GM12878 (cell line): ENCODE data around the gene TEF. TPM values are rescaled to one million over a fixed set of nuclear protein-coding genes. Genes with fewer than 3 reads are reported as not detected.

ENCODE experiments used
- ATAC-seq: fragments of 200-7000 bp; cut with Tn5 transposase; 3 replicates; pipeline ENCODE4 v1.9.1; 2020; ENCODE audit warnings: mild to moderate bottlenecking, moderate library complexity
- BruUV-seq: library from RNA; stranded (reverse); fragments of 400-500 nt; replicated peaks from 2 replicates; lab custom pipeline; 2021; lab: Mats Ljungman, UMichigan
- CTCF ChIA-PET: fragments of 300-600 bp; sonication (Branson Sonifier 250); formaldehyde crosslinking; extraction: SDS; loops from one replicate; lab custom pipeline; 2021; ENCODE audit warnings: inconsistent platforms; lab: Yijun Ruan, JAX
- POLR2A ChIA-PET: fragments of 350-600 bp; formaldehyde crosslinking; extraction: SDS; loops from one replicate; lab custom pipeline; 2021; ENCODE audit warnings: inconsistent platforms; lab: Charles Lee
- RAD21 ChIA-PET: fragments of 300-600 bp; sonication (Branson Sonifier 250); formaldehyde crosslinking; loops from one replicate; lab custom pipeline; 2023; ENCODE audit warnings: antibody characterized with exemption; ENCODE audit not compliant: unreplicated experiment; lab: Charles Lee
- SMC1A ChIA-PET: fragments of 300-600 bp; sonication (Branson Sonifier 250); formaldehyde crosslinking; loops from one replicate; lab custom pipeline; 2023; ENCODE audit not compliant: unreplicated experiment, uncharacterized antibody; lab: Charles Lee
- DNase-seq: peaks from one replicate; pipeline ENCODE4 v3.0.0-alpha.2; 2011; ENCODE audit warnings: low read depth, low spot score
- FAIRE-seq: peaks from 3 replicates; lab custom pipeline; 2011; peaks lifted over from hg19 to GRCh38; lab: Jason Lieb, UNC
- H2AFZ ChIP-seq: 2 replicates; pipeline ENCODE4 v1.6.0; 2011; ENCODE audit warnings: low read depth, low read length, control low read depth; ENCODE audit not compliant: control insufficient read depth
- H3K27ac ChIP-seq: 2 replicates; pipeline ENCODE4 v1.5.1; 2011; ENCODE audit warnings: control low read depth; ENCODE audit not compliant: control insufficient read depth, insufficient read depth
- H3K27me3 ChIP-seq, 2 experiments: replicated peaks in 1 of 2; 2 replicates each; pipeline versions ENCODE4 v1.6.0 to v1.6.1; 2011; ENCODE audit warnings: low read length in 1 of 2; ENCODE audit not compliant: control insufficient read depth in 2 of 2, insufficient read depth in 2 of 2
- H3K36me3 ChIP-seq, 2 experiments: 2 replicates each; pipeline ENCODE4 v1.5.1; 2011; ENCODE audit warnings: low read length in 1 of 2; ENCODE audit not compliant: control insufficient read depth in 2 of 2, insufficient read depth in 2 of 2
- H3K4me1 ChIP-seq: 2 replicates; pipeline ENCODE4 v1.6.1; 2011; ENCODE audit warnings: mild to moderate bottlenecking, low read length, moderate library complexity, mixed read lengths; ENCODE audit not compliant: control insufficient read depth, insufficient read depth
- H3K4me2 ChIP-seq: 2 replicates; pipeline ENCODE4 v1.6.0; 2011; ENCODE audit warnings: control low read depth; ENCODE audit not compliant: control insufficient read depth, insufficient read depth
- H3K4me3 ChIP-seq: fragments of 200-600 bp; sonication (generic); 2 replicates; pipeline ENCODE4 v1.5.1; 2016
- H3K79me2 ChIP-seq: 2 replicates; pipeline ENCODE4 v1.6.0; 2011; ENCODE audit warnings: low read length; ENCODE audit not compliant: control insufficient read depth, insufficient read depth
- H3K9ac ChIP-seq: 2 replicates; pipeline ENCODE4 v1.8.0; 2011; ENCODE audit warnings: low read length, control low read depth, mixed read lengths; ENCODE audit not compliant: control insufficient read depth, insufficient read depth
- H3K9me3 ChIP-seq: replicated peaks from 3 replicates; pipeline ENCODE4 v1.5.1; 2011; ENCODE audit warnings: mild to moderate bottlenecking, low read length; ENCODE audit not compliant: control insufficient read depth, insufficient read depth
- H4K20me1 ChIP-seq: 2 replicates; pipeline ENCODE4 v1.6.0; 2011; ENCODE audit not compliant: control insufficient read depth, insufficient read depth
- ATF2 ChIP-seq: IDR thresholded peaks from 2 replicates; pipeline ENCODE4 v1.6.1; 2012; ENCODE audit warnings: low read length, inconsistent platforms
- BMI1 ChIP-seq: fragments of 450-650 bp; IDR thresholded peaks from 2 replicates; pipeline ENCODE4 v1.6.1; 2016; ENCODE audit warnings: mild to moderate bottlenecking, moderate library complexity, borderline replicate concordance
- CBX5 ChIP-seq: sonication (generic); IDR thresholded peaks from 2 replicates; pipeline ENCODE4 v1.6.1; 2016; ENCODE audit warnings: low read depth, moderate library complexity, mild to moderate bottlenecking, inconsistent platforms
- FOS ChIP-seq: IDR thresholded peaks from 3 replicates; pipeline ENCODE4 v1.6.1; 2011; ENCODE audit warnings: borderline replicate concordance; ENCODE audit not compliant: insufficient read length; ENCODE audit errors: extremely low read depth
- POLR2A ChIP-seq: IDR thresholded peaks from 2 replicates; pipeline ENCODE4 v1.6.1; 2011; ENCODE audit warnings: low read depth, mild to moderate bottlenecking, low read length
- REST ChIP-seq: IDR thresholded peaks from 2 replicates; pipeline ENCODE4 v1.6.1; 2012; ENCODE audit warnings: mild to moderate bottlenecking, low read depth, low read length
- SIX5 ChIP-seq: IDR thresholded peaks from 2 replicates; pipeline ENCODE4 v1.6.1; 2011; ENCODE audit warnings: mild to moderate bottlenecking, low read depth, low read length, moderate library complexity; ENCODE audit not compliant: severe bottlenecking
- SMAD5 ChIP-seq: IDR thresholded peaks from 2 replicates; pipeline ENCODE4 v1.6.1; 2016; ENCODE audit warnings: antibody characterized with exemption, low read depth
- ZBTB33 ChIP-seq: fragments of 450-650 bp; IDR thresholded peaks from 2 replicates; pipeline ENCODE4 v1.6.1; 2017; ENCODE audit warnings: mild to moderate bottlenecking
- WGBS: methylation state at CpG from one replicate; pipeline ENCODE4 v1.1.6; 2016; ENCODE audit warnings: low lambda C conversion rate; ENCODE audit not compliant: insufficient replicate concordance, insufficient coverage; ENCODE audit errors: missing lambda C conversion rate; 5-methylcytosine and 5-hydroxymethylcytosine counted together
- in situ Hi-C: fragments of 300-500 bp; cut with MboI; formaldehyde crosslinking; loops from 9 replicates; pipeline ENCODE4 v1.14.3; 2018; ENCODE audit warnings: mixed read lengths
- intact Hi-C: fragments of 100-400 bp; cut with micrococcal nuclease; formaldehyde crosslinking; loops from one replicate; pipeline ENCODE4 v1.14.2; 2022; ENCODE audit not compliant: unreplicated experiment
- polyA plus RNA-seq, 11 experiments: library from polyadenylated mRNA; depleted of rRNA in 4 of 11; unstranded in 6 of 11; stranded (reverse) in 5 of 11; fragments of >200 nt; fragmentation: Nextera tagmentation in 4 of 11; fragmentation: Illumina TruSeq in 1 of 11; extraction: Ambion mirVana in 4 of 11; extraction: Trizol in 1 of 11; gene quantifications; 1 replicate in 1 of 11; 2 replicates in 10 of 11; pipeline versions ENCODE4 v1.2.1 to v1.2.3, GENCODE V29; 2011 to 2016; ENCODE audit warnings: inconsistent platforms in 2 of 11, missing spikeins in 2 of 11, low read depth in 1 of 11
- total RNA-seq, 4 experiments: library from RNA; depleted of rRNA in 3 of 4; stranded (reverse); fragments of >200 nt in 3 of 4; fragmentation: Illumina TruSeq in 1 of 4; extraction: Trizol in 1 of 4; gene quantifications; 2 replicates each; pipeline versions ENCODE4 v1.2.1 to v1.2.3, GENCODE V29; 2013 to 2021

The TEF gene
- total and polyA plus RNA-seq, 10 of the 15 experiments (the other 5 are each of a cell fraction or from before 2014, with no cell fraction given): 0.23 to 4.9 (median 3.2) TPM

- FAIRE-seq (no peak), DNase-seq (no peak), ATAC-seq (no peak)
- CTCF ChIA-PET: no interaction called here
- WGBS: 98% methylated on average over 21 of the region's 22 CpGs
- SMC1A ChIA-PET: no interaction called here
- H3K4me3 ChIP-seq: no peak overlapping the region
- no peak overlapping the region for H2AFZ ChIP-seq
- in situ Hi-C loops: no loop called here
- H3K9me3 ChIP-seq: no peaks in the 10 kb centered on the region
- no peak overlapping the region for H3K4me2 ChIP-seq
- POLR2A ChIA-PET: no interaction called here
- H4K20me1 ChIP-seq: no peaks in the 10 kb centered on the region
- no TSS peak for BruUV-seq
- intact Hi-C loops: no loop called here
- H3K27me3 ChIP-seq: no peaks in the 10 kb centered on the region
- H3K79me2 ChIP-seq: no peaks in the 10 kb centered on the region
- H3K27ac ChIP-seq: no peak overlapping the region
- RAD21 ChIA-PET: no interaction called here
- H3K36me3 ChIP-seq: peaks cover 30 to 34% of the 10 kb centered on the region in 2 experiments; a peak in 3 of 4 replicates
- no peak overlapping the region for H3K9ac ChIP-seq
- no peaks in the 10 kb centered on the region for H3K4me1 ChIP-seq
- TF ChIP-seq ATF2 (no peak), POLR2A (peak; percentile 52; the same call in 1 of the 2 replicates)
Measured at GRCh38 chr22:41348964-41349484, 32.7 kb upstream of the TEF start.

- TF ChIP-seq REST (no peak), FOS (no peak), CBX5 (no peak), SIX5 (no peak), SMAD5 (no peak), ZBTB33 (no peak), BMI1 (no peak)
- Histone ChIP-seq H3K4me3 (no peak overlapping the region), H4K20me1 (no peaks in the 10 kb centered on the region), H3K4me1 (no peaks in the 10 kb centered on the region), H3K36me3 (peaks cover 30 to 34% of the 10 kb centered on the region in 2 experiments; a peak in 3 of 4 replicates), H3K4me2 (no peak overlapping the region), H3K9ac (no peak overlapping the region), H3K9me3 (no peaks in the 10 kb centered on the region), H2AFZ (no peak overlapping the region), H3K27ac (no peak overlapping the region), H3K27me3 (no peaks in the 10 kb centered on the region), H3K79me2 (no peaks in the 10 kb centered on the region)
- intact Hi-C loops (no loop called here), in situ Hi-C loops (no loop called here)
- ATAC-seq (no peak), DNase-seq (no peak), FAIRE-seq (no peak)
- BruUV-seq: no TSS peak
- 97% methylated on average over 4 of the region's 4 CpGs for WGBS
- ChIA-PET SMC1A (interaction anchor here (0.6 kb wide), 1 partner anchor 594 kb away, joined by 3 read pairs; no protein-coding TSS in a partner anchor), RAD21 (no interaction called here), CTCF (no interaction called here), POLR2A (no interaction called here)
Measured at GRCh38 chr22:41350087-41350486, 31.7 kb upstream of the TEF start.
